H1 (cell line): ENCODE results near the gene MOCS1. TPM values are rescaled to one million over a fixed set of nuclear protein-coding genes. Genes with fewer than 3 reads are reported as not detected.

Experiments
- CTCF ChIA-PET: fragments of 300-600 bp; sonication (Branson Sonifier 250); formaldehyde crosslinking; loops from one replicate; lab custom pipeline; 2021; ENCODE audit not compliant: partially characterized antibody; lab: Charles Lee
- POLR2A ChIA-PET: fragments of 300-600 bp; sonication (Branson Sonifier 250); formaldehyde crosslinking; loops from one replicate; lab custom pipeline; 2021; ENCODE audit warnings: inconsistent platforms; ENCODE audit not compliant: partially characterized antibody; lab: Charles Lee
- DNase-seq, 2 experiments: peaks; one replicate each; pipeline versions ENCODE4 v3.0.0 to v3.0.0-alpha.2; 2010 to 2022; ENCODE audit warnings: low spot score in 2 of 2, low read depth in 1 of 2, mixed read lengths in 1 of 2
- FAIRE-seq: peaks from 2 replicates; lab custom pipeline; 2011; peaks lifted over from hg19 to GRCh38; lab: Jason Lieb, UNC
- H2AFZ ChIP-seq: 2 replicates; pipeline ENCODE4 v1.8.1; 2012; ENCODE audit warnings: low read length, inconsistent platforms
- H2AK5ac ChIP-seq: 2 replicates; pipeline ENCODE4 v1.6.1; 2013; ENCODE audit warnings: low read depth, low read length
- H2BK120ac ChIP-seq: replicated peaks from 2 replicates; pipeline ENCODE3; 2013; ENCODE audit warnings: low read depth, low read length, inconsistent platforms
- H2BK12ac ChIP-seq: 2 replicates; pipeline ENCODE4 v1.6.1; 2013; ENCODE audit warnings: low read depth, low read length
- H2BK15ac ChIP-seq: 2 replicates; pipeline ENCODE4 v1.6.1; 2013; ENCODE audit warnings: low read length
- H2BK20ac ChIP-seq: 2 replicates; pipeline ENCODE4 v1.6.1; 2013; ENCODE audit warnings: low read length
- H2BK5ac ChIP-seq: 2 replicates; pipeline ENCODE4 v1.6.1; 2013; ENCODE audit warnings: low read depth, low read length
- H3K14ac ChIP-seq: 2 replicates; pipeline ENCODE4 v1.6.1; 2013; ENCODE audit warnings: inconsistent platforms; ENCODE audit not compliant: insufficient read length
- H3K18ac ChIP-seq: 2 replicates; pipeline ENCODE4 v1.6.1; 2013; ENCODE audit warnings: low read length; ENCODE audit errors: extremely low read depth
- H3K23ac ChIP-seq: 2 replicates; pipeline ENCODE4 v1.6.1; 2013; ENCODE audit warnings: inconsistent platforms; ENCODE audit not compliant: insufficient read length
- H3K23me2 ChIP-seq: 2 replicates; pipeline ENCODE4 v1.6.1; 2013; ENCODE audit warnings: low read depth, low read length
- H3K27ac ChIP-seq: 2 replicates; pipeline ENCODE4 v1.6.1; 2011; ENCODE audit warnings: low read depth, low read length, inconsistent platforms
- H3K27me3 ChIP-seq, 4 experiments: replicated peaks in 1 of 4; 1 replicate in 1 of 4; 2 replicates in 3 of 4; pipeline versions ENCODE4 v1.6.1 to v1.8.1; 2011 to 2013; ENCODE audit warnings: low read length in 3 of 4, mild to moderate bottlenecking in 3 of 4, inconsistent platforms in 2 of 4, mixed read lengths in 2 of 4, moderate library complexity in 1 of 4; ENCODE audit not compliant: control insufficient read depth in 3 of 4, insufficient read depth in 3 of 4; ENCODE audit errors: extremely low read depth in 1 of 4
- H3K36me3 ChIP-seq, 4 experiments: 2 replicates each; pipeline versions ENCODE4 v1.6.1 to v1.8.1; 2011 to 2013; ENCODE audit warnings: mild to moderate bottlenecking in 4 of 4, low read length in 3 of 4, moderate library complexity in 2 of 4, control low read depth in 1 of 4, inconsistent platforms in 1 of 4; ENCODE audit not compliant: insufficient read depth in 4 of 4, control insufficient read depth in 2 of 4
- H3K4ac ChIP-seq: replicated peaks from 2 replicates; pipeline ENCODE3; 2013; ENCODE audit warnings: low read length, low read depth, mixed read lengths, inconsistent platforms; ENCODE audit not compliant: insufficient read length
- H3K4me1 ChIP-seq, 4 experiments: replicated peaks in 1 of 4; 1 replicate in 1 of 4; 2 replicates in 3 of 4; pipeline versions ENCODE4 v1.6.1 to v1.8.1; 2011 to 2013; ENCODE audit warnings: low read length in 3 of 4, inconsistent platforms in 2 of 4, mixed read lengths in 1 of 4; ENCODE audit not compliant: insufficient read depth in 4 of 4, control insufficient read depth in 3 of 4
- H3K4me2 ChIP-seq, 2 experiments: 2 replicates each; pipeline versions ENCODE4 v1.6.1 to v1.8.1; 2011 to 2013; ENCODE audit warnings: low read depth in 2 of 2, low read length in 2 of 2, control low read depth in 1 of 2, inconsistent platforms in 1 of 2, mild to moderate bottlenecking in 1 of 2; ENCODE audit not compliant: insufficient read depth in 1 of 2
- H3K4me3 ChIP-seq, 4 experiments: fragments of 200-600, 300-600 bp in 1 of 4; sonication (generic), shearing (Covaris generic), sonication (Bioruptor Twin) in 1 of 4; 2 replicates each; pipeline versions ENCODE4 v1.5.1 to v1.8.1; 2011 to 2016; ENCODE audit warnings: low read length in 4 of 4, low read depth in 3 of 4, control low read depth in 2 of 4, inconsistent platforms in 2 of 4, mild to moderate bottlenecking in 2 of 4, mixed read lengths in 1 of 4, moderate library complexity in 1 of 4; ENCODE audit not compliant: insufficient read depth in 2 of 4; ENCODE audit errors: extremely low read depth in 1 of 4
- H3K56ac ChIP-seq: replicated peaks from 2 replicates; pipeline ENCODE3; 2013; ENCODE audit warnings: low read depth, mild to moderate bottlenecking, mixed read lengths, low read length, inconsistent platforms; ENCODE audit not compliant: insufficient read length
- H3K79me1 ChIP-seq: 2 replicates; pipeline ENCODE4 v1.6.1; 2013; ENCODE audit warnings: low read depth, low read length, control low read depth
- H3K79me2 ChIP-seq, 2 experiments: 2 replicates each; pipeline versions ENCODE4 v1.6.1 to v1.8.1; 2012 to 2013; ENCODE audit warnings: low read length in 2 of 2, mild to moderate bottlenecking in 2 of 2, inconsistent platforms in 1 of 2; ENCODE audit not compliant: insufficient read depth in 2 of 2, control insufficient read depth in 1 of 2
- H3K9ac ChIP-seq, 4 experiments: replicated peaks in 1 of 4; 1 replicate in 1 of 4; 2 replicates in 3 of 4; pipeline versions ENCODE4 v1.6.1 to v1.8.1; 2011 to 2013; ENCODE audit warnings: low read depth in 3 of 4, low read length in 3 of 4, control low read depth in 2 of 4, mild to moderate bottlenecking in 2 of 4, moderate library complexity in 2 of 4, inconsistent platforms in 1 of 4; ENCODE audit errors: extremely low read depth in 1 of 4
- H3K9me3 ChIP-seq, 2 experiments: 2 replicates each; pipeline versions ENCODE4 v1.6.1 to v1.8.1; 2012 to 2013; ENCODE audit warnings: mild to moderate bottlenecking in 2 of 2, moderate library complexity in 2 of 2, control low read depth in 1 of 2, inconsistent platforms in 1 of 2, low read depth in 1 of 2, low read length in 1 of 2, mixed read lengths in 1 of 2; ENCODE audit not compliant: insufficient read depth in 2 of 2
- H4K20me1 ChIP-seq, 2 experiments: replicated peaks in 1 of 2; 2 replicates each; pipeline versions ENCODE3 to v1.8.1; 2011 to 2013; ENCODE audit warnings: inconsistent platforms in 2 of 2, low read length in 2 of 2, mild to moderate bottlenecking in 1 of 2; ENCODE audit not compliant: insufficient read depth in 2 of 2, control insufficient read depth in 1 of 2
- H4K5ac ChIP-seq: 2 replicates; pipeline ENCODE4 v1.6.1; 2013; ENCODE audit warnings: low read length, low read depth, mixed read lengths, inconsistent platforms; ENCODE audit not compliant: insufficient read length
- H4K8ac ChIP-seq: 2 replicates; pipeline ENCODE4 v1.8.0; 2013; ENCODE audit warnings: mild to moderate bottlenecking, moderate library complexity, low read length, inconsistent platforms; ENCODE audit not compliant: insufficient read depth; ENCODE audit errors: extremely low read depth
- H4K91ac ChIP-seq: replicated peaks from 2 replicates; pipeline ENCODE3; 2013; ENCODE audit warnings: low read length, mixed read lengths, inconsistent platforms; ENCODE audit not compliant: insufficient read length
- ASH2L ChIP-seq: fragments of 200-600, 300-600 bp; sonication (generic); IDR thresholded peaks from one replicate; pipeline ENCODE4 v1.7.1; 2017; ENCODE audit warnings: low read length
- BCL11A ChIP-seq, 2 experiments: IDR thresholded peaks; one replicate each; pipeline ENCODE4 v1.6.1; 2011; ENCODE audit warnings: low read depth in 2 of 2, low read length in 2 of 2, mild to moderate bottlenecking in 2 of 2
- CHD1 ChIP-seq: IDR thresholded peaks from 2 replicates; pipeline ENCODE4 v1.6.1; 2012; ENCODE audit warnings: low read depth, low read length, improper control_type of control experiment
- CHD2 ChIP-seq: IDR thresholded peaks from 2 replicates; pipeline ENCODE4 v1.6.1; 2012; ENCODE audit warnings: low read length, improper control_type of control experiment
- EP300 ChIP-seq, 2 experiments: IDR thresholded peaks; 1 replicate in 1 of 2; 2 replicates in 1 of 2; pipeline ENCODE4 v1.6.1; 2011 to 2012; ENCODE audit warnings: low read depth in 2 of 2, low read length in 2 of 2, mild to moderate bottlenecking in 2 of 2, borderline replicate concordance in 1 of 2, inconsistent platforms in 1 of 2, moderate library complexity in 1 of 2
- EZH2 ChIP-seq: fragments of 200-600 bp; sonication (generic); IDR thresholded peaks from 2 replicates; pipeline ENCODE4 v1.7.1; 2012; ENCODE audit warnings: low read depth, mild to moderate bottlenecking, moderate library complexity, low read length, inconsistent platforms; ENCODE audit not compliant: severe bottlenecking
- FOSL1 ChIP-seq: IDR thresholded peaks from 2 replicates; pipeline ENCODE4 v1.6.1; 2011; ENCODE audit warnings: mild to moderate bottlenecking, low read depth, low read length, moderate library complexity; ENCODE audit not compliant: insufficient read depth
- HDAC2 ChIP-seq, 2 experiments: fragments of 300-600 bp in 1 of 2; sonication (generic) in 1 of 2; IDR thresholded peaks; 2 replicates each; pipeline ENCODE4 v1.6.1; 2011 to 2012; ENCODE audit warnings: low read depth in 2 of 2, low read length in 2 of 2, mild to moderate bottlenecking in 2 of 2, moderate library complexity in 2 of 2, borderline replicate concordance in 1 of 2, inconsistent platforms in 1 of 2
- MAFK ChIP-seq: IDR thresholded peaks from 2 replicates; pipeline ENCODE4 v1.6.1; 2012; ENCODE audit warnings: low read depth, mild to moderate bottlenecking, improper control_type of control experiment, low read length
- MAX ChIP-seq: IDR thresholded peaks from 2 replicates; pipeline ENCODE4 v1.6.1; 2012; ENCODE audit warnings: inconsistent platforms
- POLR2A ChIP-seq, 2 experiments: IDR thresholded peaks; 1 replicate in 1 of 2; 2 replicates in 1 of 2; pipeline ENCODE4 v1.6.1; 2011; ENCODE audit warnings: low read depth in 2 of 2, low read length in 2 of 2, mild to moderate bottlenecking in 2 of 2; ENCODE audit errors: control extremely low read depth in 1 of 2
- RBBP5 ChIP-seq: IDR thresholded peaks from 2 replicates; pipeline ENCODE4 v1.7.1; 2012; ENCODE audit warnings: low read depth, mild to moderate bottlenecking, inconsistent platforms, low read length, moderate library complexity, borderline replicate concordance
- RFX5 ChIP-seq: IDR thresholded peaks from 2 replicates; pipeline ENCODE4 v1.6.1; 2011; ENCODE audit warnings: low read depth, low read length, improper control_type of control experiment, borderline replicate concordance
- SUZ12 ChIP-seq: fragments of 200-600 bp; sonication (generic); IDR thresholded peaks from 2 replicates; pipeline ENCODE4 v1.6.1; 2012; ENCODE audit warnings: mild to moderate bottlenecking, inconsistent platforms, low read length, moderate library complexity, mixed read lengths
- WGBS, 2 experiments: shearing (Covaris generic) in 1 of 2; methylation state at CpG; one replicate each; pipeline versions ENCODE4 v1.1.6 to v1.1.7; 2013 to 2015; ENCODE audit warnings: low lambda C conversion rate in 2 of 2, mixed read lengths in 2 of 2, inconsistent platforms in 1 of 2, low coverage in 1 of 2, missing lambda C conversion rate in 1 of 2; ENCODE audit not compliant: insufficient replicate concordance in 2 of 2, insufficient coverage in 1 of 2, insufficient read length in 1 of 2; ENCODE audit errors: extremely low coverage in 1 of 2, missing lambda C conversion rate in 1 of 2; 5-methylcytosine and 5-hydroxymethylcytosine counted together
- polyA plus RNA-seq, 7 experiments: library from polyadenylated mRNA; depleted of rRNA in 3 of 7; stranded (reverse) in 5 of 7; unstranded in 2 of 7; fragments of >200 nt in 5 of 7; fragments of 200-250 nt in 2 of 7; gene quantifications; 1 replicate in 5 of 7; 2 replicates in 1 of 7; 4 replicates in 1 of 7; pipeline versions ENCODE4 v1.2.1 to v1.2.3, GENCODE V29; 2011 to 2013; ENCODE audit warnings: missing spikeins in 2 of 7, mixed read lengths in 2 of 7
- total RNA-seq: library from RNA; stranded (reverse); fragmentation: NEBNext Ultra II Directional; extraction: Animal tissue kit (Norgen Biotek cat#: 25700); gene quantifications from 2 replicates; pipeline ENCODE4 v1.2.1, GENCODE V29; 2021

The MOCS1 gene
- total and polyA plus RNA-seq, 2 of the 8 experiments (the other 6 are each of a cell fraction or from before 2014, with no cell fraction given) = 13.4 to 19.7 TPM

- POLR2A ChIA-PET = no interaction called here
- no peak overlapping the region for H2BK5ac ChIP-seq
- H3K9me3 ChIP-seq = no peaks in the 10 kb centered on the region
- H3K79me2 ChIP-seq = no peaks in the 10 kb centered on the region
- H2AK5ac ChIP-seq = no peak overlapping the region
- H3K23me2 ChIP-seq = no peaks in the 10 kb centered on the region
- H3K18ac ChIP-seq = no peak overlapping the region
- no peak overlapping the region for H3K14ac ChIP-seq
- no peaks in the 10 kb centered on the region for H3K4me1 ChIP-seq
- H3K79me1 ChIP-seq = no peaks in the 10 kb centered on the region
- no peak overlapping the region for H2BK120ac ChIP-seq
- no peak overlapping the region for H2BK20ac ChIP-seq
- H4K8ac ChIP-seq = no peak overlapping the region
- H3K4me2 ChIP-seq = no peak overlapping the region
- no peak overlapping the region for H3K56ac ChIP-seq
- FAIRE-seq = no peak
- H2AFZ ChIP-seq = no peak overlapping the region
- no peaks in the 10 kb centered on the region for H3K36me3 ChIP-seq
- no peak overlapping the region for H4K91ac ChIP-seq
- H3K4me3 ChIP-seq = no peak overlapping the region
- no peak overlapping the region for H3K9ac ChIP-seq
- TF ChIP-seq POLR2A (IDR thresholded peaks at IDR 0.05; ENCODE audit: control extremely low read depth in 1 of 2, low read depth in 2 of 2, low read length in 2 of 2) (no peak), SUZ12 (no peak), CHD2 (no peak), MAFK (no peak), EZH2 (no peak), ASH2L (no peak), HDAC2 (IDR thresholded peaks at IDR 0.05; ENCODE audit: borderline replicate concordance in 1 of 2, low read depth in 2 of 2, low read length in 2 of 2) (no peak), RBBP5 (no peak), BCL11A (IDR thresholded peaks at IDR 0.05; ENCODE audit: low read depth in 2 of 2, low read length in 2 of 2) (no peak), RFX5 (no peak), MAX (no peak), EP300 (IDR thresholded peaks at IDR 0.05; ENCODE audit: borderline replicate concordance in 1 of 2, low read depth in 2 of 2, low read length in 2 of 2) (no peak), FOSL1 (no peak), CHD1 (no peak)
- TF ChIP-seq, all 59 proteins: peak for 0
- 91% methylated on average over 2 of the region's 2 CpGs; no CpG with 5 or more reads in 1 of the 2 experiments for WGBS, 2 experiments
- no peaks in the 10 kb centered on the region for H3K27me3 ChIP-seq
- no peak overlapping the region for H2BK15ac ChIP-seq
- H2BK12ac ChIP-seq = no peak overlapping the region
- CTCF ChIA-PET = interaction anchor here (0.7 kb wide), 1 partner anchor 213 kb away, joined by 3 read pairs; no protein-coding TSS in a partner anchor
- H4K5ac ChIP-seq = no peak overlapping the region
- H3K23ac ChIP-seq = no peak overlapping the region
- no peak for DNase-seq
- no peak overlapping the region for H3K4ac ChIP-seq
- H3K27ac ChIP-seq = no peak overlapping the region
- H4K20me1 ChIP-seq = no peaks in the 10 kb centered on the region
Observed at GRCh38 chr6:39965751-39966150, 31.5 kb upstream of the MOCS1 start.
